ENCODE measurements around the gene NOX5.

NOX5 gene

DNA sequence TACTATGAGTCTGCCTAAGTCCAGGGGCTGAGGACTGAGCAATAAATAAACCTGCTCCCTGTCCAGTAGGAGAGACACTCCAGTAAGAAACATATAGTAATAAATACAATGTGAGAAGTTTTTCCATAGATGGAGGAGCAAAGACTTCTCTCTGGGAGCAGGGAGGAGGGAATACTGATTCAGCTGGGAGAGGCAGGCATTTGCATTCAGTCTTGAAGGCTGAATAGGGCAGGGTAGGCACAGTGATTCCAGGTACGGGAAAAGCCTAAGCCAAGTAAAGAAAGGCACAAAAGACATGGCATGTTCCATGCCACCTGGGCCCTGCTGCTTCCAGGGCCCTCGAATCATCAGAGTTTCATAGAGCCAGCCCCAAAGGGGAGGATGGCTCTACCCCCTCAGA is 86.3 kb downstream of the NOX5 start:
- Mint-ChIP-seq H3K27me3 (no peaks in the 10 kb centered on the region), H3K36me3 (ENCODE audit: insufficient read depth) (peaks cover 2% of the 10 kb centered on the region), H3K4me3 (no peak overlapping the region), H3K9me3 (no peaks in the 10 kb centered on the region), H3K27ac (no peak overlapping the region), H3K4me1 (ENCODE audit: low read depth in 2 of 2) (peaks cover 17 to 24% of the 10 kb centered on the region in 2 donors)
- DNase-seq: no peak
- ATAC-seq (replicated peaks): no peak

- ATAC-seq (replicated peaks): peak; percentile 51
- no peak for DNase-seq
- H3K9me3 Mint-ChIP-seq: no peaks in the 10 kb centered on the region
- peak overlapping the region in 1 of 2 donors; percentile 61 for H3K4me3 Mint-ChIP-seq
- H3K27me3 Mint-ChIP-seq: no peaks in the 10 kb centered on the region
- H3K4me1 Mint-ChIP-seq (ENCODE audit: low read depth in 2 of 2): peaks cover 14 to 24% of the 10 kb centered on the region in 2 donors
- peak overlapping the region in 1 of 2 donors; percentile 54 for H3K27ac Mint-ChIP-seq
- peaks cover 2% of the 10 kb centered on the region for H3K36me3 Mint-ChIP-seq (ENCODE audit: insufficient read depth)
These were observed 89.7 kb downstream of the NOX5 start for GRCh38 chr15:69104050-69104750.

GRCh38 chr15:69105451-69105985 is 91.0 kb downstream of the NOX5 start:
- H3K4me1 Mint-ChIP-seq (ENCODE audit: low read depth in 2 of 2): peaks cover 12 to 19% of the 10 kb centered on the region in 2 donors
- H3K36me3 Mint-ChIP-seq (ENCODE audit: insufficient read depth): peaks cover 2% of the 10 kb centered on the region
- ATAC-seq (replicated peaks) (no peak), DNase-seq (no peak)
- no peaks in the 10 kb centered on the region for H3K27me3 Mint-ChIP-seq
- H3K9me3 Mint-ChIP-seq: no peaks in the 10 kb centered on the region
- H3K4me3 Mint-ChIP-seq: no peak overlapping the region
- H3K27ac Mint-ChIP-seq: no peak overlapping the region

DNA sequence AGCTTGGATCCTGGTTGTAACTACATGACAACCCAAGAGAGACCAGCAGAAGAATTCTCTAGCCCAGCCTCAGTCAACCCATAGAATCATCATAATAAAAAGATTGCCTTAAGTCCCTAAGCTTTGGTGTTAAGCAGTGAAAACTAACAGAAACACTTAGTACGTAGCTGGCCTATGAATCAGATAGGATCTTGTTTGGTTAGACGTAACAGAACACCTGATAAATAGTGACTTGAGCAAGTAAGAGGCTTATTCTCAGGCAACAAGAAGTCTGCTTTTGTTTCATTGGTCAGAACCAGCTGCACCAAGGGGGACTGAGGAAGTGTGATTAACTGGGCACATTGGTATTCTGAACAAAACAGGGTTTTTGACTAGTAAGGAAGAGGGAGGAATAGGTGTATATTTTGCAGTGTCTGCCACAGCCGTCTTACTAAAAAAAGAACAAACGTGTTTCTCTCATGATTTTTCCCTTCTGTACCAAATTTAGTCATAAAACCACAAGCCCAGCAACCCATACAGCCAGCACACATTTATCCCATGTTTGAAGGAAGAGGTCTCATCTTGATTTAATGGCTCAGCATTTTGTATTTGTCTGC is 92.6 kb downstream of the NOX5 start:
- Mint-ChIP-seq H3K27ac (peak overlapping the region in 1 of 2 donors; percentile 1), H3K9me3 (no peaks in the 10 kb centered on the region), H3K36me3 (ENCODE audit: insufficient read depth) (peaks cover 2% of the 10 kb centered on the region), H3K27me3 (no peaks in the 10 kb centered on the region), H3K4me3 (no peak overlapping the region), H3K4me1 (ENCODE audit: low read depth in 2 of 2) (peaks cover 12 to 19% of the 10 kb centered on the region in 2 donors)
- ATAC-seq (replicated peaks) (no peak), DNase-seq (no peak)

Measured in effector memory CD8-positive, alpha-beta T cell (primary cell).